Psoas muscle (tissue), 8 donors: ENCODE measurements around the gene CACNG5. TPM values are rescaled to one million over a fixed set of nuclear protein-coding genes. Genes with fewer than 3 reads are reported as not detected.

Experiments
- ATAC-seq, 4 donors: fragments of 200-7000 bp; cut with Tn5 transposase; one replicate each; pipeline ENCODE4 v1.9.1; 2020; ENCODE audit warnings: moderate library complexity in 3 of 4, mild to moderate bottlenecking in 2 of 4
- DNase-seq, 2 donors: peaks; one replicate each; pipeline ENCODE4 v3.0.0-alpha.2; 2020
- H3K27ac ChIP-seq: fragments of 200-600 bp; one replicate; pipeline ENCODE4 v1.8.0; 2022
- H3K27me3 ChIP-seq, 3 donors: fragments of 200-600 bp in 1 of 3; one replicate each; pipeline versions ENCODE4 v1.6.1 to v1.8.0; 2013 to 2022; ENCODE audit warnings: low read length in 2 of 3, mild to moderate bottlenecking in 2 of 3, moderate library complexity in 1 of 3; ENCODE audit not compliant: insufficient read depth in 3 of 3
- H3K36me3 ChIP-seq, 2 donors: fragments of 200-600 bp in 1 of 2; one replicate each; pipeline versions ENCODE4 v1.6.1 to v1.8.0; 2013 to 2022; ENCODE audit warnings: low read depth in 1 of 2, mild to moderate bottlenecking in 1 of 2, moderate library complexity in 1 of 2; ENCODE audit not compliant: insufficient read depth in 1 of 2
- H3K4me1 ChIP-seq: fragments of 200-600 bp; one replicate; pipeline ENCODE4 v1.8.0; 2022
- H3K4me3 ChIP-seq: fragments of 200-600 bp; one replicate; pipeline ENCODE4 v1.8.0; 2022; ENCODE audit warnings: mild to moderate bottlenecking
- H3K9me3 ChIP-seq: fragments of 200-600 bp; one replicate; pipeline ENCODE4 v1.8.0; 2022
- WGBS, 3 donors: extraction: QIAGEN DNeasy Blood & Tissue Kit; methylation state at CpG; one replicate each; pipeline versions ENCODE4 v1.1.6 to v1.1.7; 2013; 5-methylcytosine and 5-hydroxymethylcytosine counted together
- intact Hi-C, 2 donors: fragments of 100-400 bp; cut with DNase I; formaldehyde crosslinking; loops; one replicate each; pipeline versions ENCODE4 v1.11.0 to v1.14.2; 2022
- polyA plus RNA-seq, 3 donors: library from polyadenylated mRNA; stranded (reverse); fragments of 200-250 nt; gene quantifications; one replicate each; pipeline ENCODE4 v1.2.3, GENCODE V29; 2013
- total RNA-seq, 4 donors: library from RNA; stranded (reverse); fragmentation: NEBNext Ultra II Directional in 2 of 4; extraction: Animal tissue kit (Norgen Biotek cat#: 25700) in 2 of 4; gene quantifications; one replicate each; pipeline versions ENCODE4 v1.2.1 to v1.2.4, GENCODE V29; 2021 to 2023
- TF ChIP-seq, protein P1 (sequence below): fragments of 200-600 bp; IDR thresholded peaks from one replicate; pipeline ENCODE4 v1.8.0; 2022; ENCODE audit warnings: antibody characterized with exemption
- donor health status: healthy with polysubstance abuse.
- donor health status: DM: no; HTN: no; CAD: no; lungs with moderate emphysema.
- donor health status: Bipolar disorder and iron deficiency.
- donor health status: healthy.
- donor health status: DM: yes; HTN: yes; CAD: no.
- donor health status: DM: no; HTN: no; CAD: no.
- donor health status: DM: no; HTN: no; CAD: no.
- donor health status: DM: yes; HTN: yes; CAD: no.

Gene CACNG5
- total and polyA plus RNA-seq, 7 donors: not detected

DNA sequence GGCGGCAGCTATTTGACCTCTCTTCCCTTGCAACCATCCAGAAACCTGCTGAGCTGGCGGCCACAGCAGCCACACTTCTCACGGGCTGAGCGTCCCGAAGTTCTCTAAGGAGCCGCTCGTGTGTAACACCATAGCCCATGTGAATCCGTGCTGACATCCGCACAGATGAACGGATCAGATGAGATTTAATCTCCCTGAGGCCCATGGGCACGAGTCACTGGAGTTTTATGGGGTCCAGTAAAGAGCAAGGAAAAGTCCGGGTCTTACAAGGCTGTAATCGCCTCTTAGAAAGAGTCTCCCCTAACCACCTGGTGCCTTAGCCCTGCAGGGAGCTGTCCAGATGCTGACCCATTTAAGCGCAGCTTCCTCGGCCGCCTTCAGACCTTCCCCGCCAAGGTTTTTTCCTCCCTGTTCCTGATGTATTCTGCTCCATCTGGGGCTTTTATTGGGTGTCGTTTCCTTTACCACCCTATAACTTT is 5.5 kb upstream of the CACNG5 start:
- H3K27me3 ChIP-seq: peaks cover 0 to 16% (median under 1%) of the 10 kb centered on the region in 3 donors
- ATAC-seq (peak in 2 of 4 donors; percentile 55 to 64), DNase-seq (peak in 1 of 2 donors; percentile 28)
- H3K36me3 ChIP-seq: no peaks in the 10 kb centered on the region
- H3K4me1 ChIP-seq: no peaks in the 10 kb centered on the region
- no peaks in the 10 kb centered on the region for H3K9me3 ChIP-seq
- H3K4me3 ChIP-seq: no peak overlapping the region
- TF ChIP-seq, protein P1, sequence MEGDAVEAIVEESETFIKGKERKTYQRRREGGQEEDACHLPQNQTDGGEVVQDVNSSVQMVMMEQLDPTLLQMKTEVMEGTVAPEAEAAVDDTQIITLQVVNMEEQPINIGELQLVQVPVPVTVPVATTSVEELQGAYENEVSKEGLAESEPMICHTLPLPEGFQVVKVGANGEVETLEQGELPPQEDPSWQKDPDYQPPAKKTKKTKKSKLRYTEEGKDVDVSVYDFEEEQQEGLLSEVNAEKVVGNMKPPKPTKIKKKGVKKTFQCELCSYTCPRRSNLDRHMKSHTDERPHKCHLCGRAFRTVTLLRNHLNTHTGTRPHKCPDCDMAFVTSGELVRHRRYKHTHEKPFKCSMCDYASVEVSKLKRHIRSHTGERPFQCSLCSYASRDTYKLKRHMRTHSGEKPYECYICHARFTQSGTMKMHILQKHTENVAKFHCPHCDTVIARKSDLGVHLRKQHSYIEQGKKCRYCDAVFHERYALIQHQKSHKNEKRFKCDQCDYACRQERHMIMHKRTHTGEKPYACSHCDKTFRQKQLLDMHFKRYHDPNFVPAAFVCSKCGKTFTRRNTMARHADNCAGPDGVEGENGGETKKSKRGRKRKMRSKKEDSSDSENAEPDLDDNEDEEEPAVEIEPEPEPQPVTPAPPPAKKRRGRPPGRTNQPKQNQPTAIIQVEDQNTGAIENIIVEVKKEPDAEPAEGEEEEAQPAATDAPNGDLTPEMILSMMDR: no peak
- intact Hi-C loops: loop anchor here in 1 of 2 donors (10.0 kb wide), 1 partner anchor 95 kb away; no protein-coding TSS in a partner anchor
- WGBS, 3 donors: 1 to 3% (median 3%) methylated on average over 17 to 18 of the region's 18 CpGs
- no peak overlapping the region for H3K27ac ChIP-seq

DNA sequence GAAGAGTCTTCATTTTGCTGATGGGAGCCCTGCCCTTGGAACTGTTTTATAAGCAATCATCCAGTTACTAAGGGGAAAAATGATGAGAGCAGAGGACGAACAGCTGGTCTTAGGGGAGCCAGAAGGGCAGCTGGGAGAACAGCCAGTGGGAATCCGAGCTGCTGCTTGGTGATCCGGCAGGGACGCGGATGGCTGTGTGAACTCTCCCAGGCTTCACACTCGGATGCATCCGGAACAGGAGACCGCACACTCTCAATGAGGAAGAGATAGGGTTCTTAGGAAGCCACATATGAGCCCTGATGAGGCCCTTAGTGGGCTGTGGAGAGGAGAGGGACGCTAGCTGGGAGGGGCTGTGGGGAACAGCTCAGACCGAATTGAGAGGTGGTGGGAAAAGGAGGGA is 5.0 kb upstream of the CACNG5 start:
- TF ChIP-seq, protein P1: no peak
- no peak for DNase-seq
- WGBS, 3 donors: 4 to 10% (median 5%) methylated on average over 10 of the region's 10 CpGs
- Histone ChIP-seq H3K4me1 (no peaks in the 10 kb centered on the region), H3K4me3 (no peak overlapping the region), H3K27me3 (peaks cover 0 to 17% (median 0%) of the 10 kb centered on the region in 3 donors), H3K27ac (no peak overlapping the region), H3K9me3 (no peaks in the 10 kb centered on the region), H3K36me3 (no peaks in the 10 kb centered on the region)
- no peak for ATAC-seq
- intact Hi-C loops: loop anchor here in 1 of 2 donors (10.0 kb wide), 1 partner anchor 95 kb away; no protein-coding TSS in a partner anchor

DNA sequence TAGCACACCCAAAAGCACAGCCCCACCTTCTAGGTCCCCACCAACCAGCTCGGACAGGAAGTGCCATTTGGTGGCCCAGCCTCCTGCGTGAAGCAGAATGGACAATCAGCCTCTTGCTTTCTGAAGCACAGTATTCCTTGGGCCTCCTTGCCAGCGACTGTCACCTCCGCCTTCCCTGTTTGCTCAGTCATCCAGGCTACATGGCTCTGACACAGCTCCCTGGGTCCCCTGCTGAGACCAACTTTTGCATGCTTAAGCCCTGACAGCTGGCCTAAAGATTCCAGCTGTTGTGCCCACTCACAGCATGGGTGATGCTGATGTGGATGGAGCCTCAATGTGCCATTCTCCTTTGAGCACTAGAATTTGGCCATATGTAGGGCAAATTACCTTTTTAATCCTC is 4.5 kb upstream of the CACNG5 start:
- peaks cover 0 to 23% (median 4%) of the 10 kb centered on the region in 3 donors for H3K27me3 ChIP-seq
- H3K9me3 ChIP-seq: no peaks in the 10 kb centered on the region
- ATAC-seq (no peak), DNase-seq (no peak)
- H3K4me1 ChIP-seq: no peaks in the 10 kb centered on the region
- TF ChIP-seq, protein P1: no peak
- no peaks in the 10 kb centered on the region for H3K36me3 ChIP-seq
- intact Hi-C loops: no loop called here
- H3K27ac ChIP-seq: no peak overlapping the region
- H3K4me3 ChIP-seq: no peak overlapping the region
- 6 to 27% (median 10%) methylated on average over 4 of the region's 4 CpGs for WGBS, 3 donors

DNA sequence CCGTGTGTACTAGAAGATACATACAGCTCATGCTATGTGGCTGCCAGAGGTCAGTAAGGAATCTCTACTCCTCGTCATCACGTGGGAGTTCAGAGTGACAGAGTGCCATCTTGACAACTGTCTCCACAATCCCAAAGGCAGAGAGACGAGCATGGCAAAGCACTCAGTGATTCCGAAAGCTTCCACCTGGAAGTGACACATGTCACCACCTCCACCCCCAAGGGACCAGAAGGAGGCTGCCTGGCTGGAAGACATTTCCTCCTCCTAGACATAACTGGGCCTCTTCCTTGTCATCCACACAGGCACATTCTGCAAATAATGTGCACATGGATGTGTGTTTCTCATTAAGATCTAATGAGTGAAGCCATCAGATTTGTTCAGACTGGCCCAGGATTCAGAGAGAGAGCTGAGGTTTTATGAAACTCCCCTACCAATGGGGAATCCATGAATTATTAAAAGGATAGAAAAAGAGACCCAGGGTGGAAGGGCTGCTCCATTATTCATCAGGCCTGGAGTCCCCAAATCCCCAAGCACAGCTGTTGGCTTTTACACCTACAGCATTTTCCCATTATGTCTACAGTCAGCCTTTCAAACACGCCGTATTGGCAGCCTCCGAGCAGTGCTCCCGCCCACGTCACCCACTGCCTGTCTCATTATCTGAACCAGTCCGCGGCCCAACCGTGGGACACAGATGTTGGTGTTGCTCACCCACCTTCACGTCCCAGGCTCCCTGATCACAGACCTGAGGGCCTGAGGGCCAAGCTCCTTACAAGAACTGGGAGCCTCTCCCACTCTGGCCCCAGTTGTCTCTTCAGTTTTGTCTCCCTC is 3.3 kb upstream of the CACNG5 start:
- ATAC-seq: no peak

More for the DNA sequence above, 3.3 kb upstream of the CACNG5 start:
- H3K9me3 ChIP-seq: no peaks in the 10 kb centered on the region
- intact Hi-C loops: no loop called here
- TF ChIP-seq, protein P1: no peak
- WGBS, 3 donors: 62 to 69% (median 64%) methylated on average over 14 of the region's 14 CpGs
- no peaks in the 10 kb centered on the region for H3K4me1 ChIP-seq
- DNase-seq: no peak
- H3K27me3 ChIP-seq: peaks cover 0 to 34% (median 13%) of the 10 kb centered on the region in 3 donors
- H3K36me3 ChIP-seq: no peaks in the 10 kb centered on the region
- H3K27ac ChIP-seq: no peak overlapping the region
- no peak overlapping the region for H3K4me3 ChIP-seq
